ENCODE data around the gene GDPD2.

DNA sequence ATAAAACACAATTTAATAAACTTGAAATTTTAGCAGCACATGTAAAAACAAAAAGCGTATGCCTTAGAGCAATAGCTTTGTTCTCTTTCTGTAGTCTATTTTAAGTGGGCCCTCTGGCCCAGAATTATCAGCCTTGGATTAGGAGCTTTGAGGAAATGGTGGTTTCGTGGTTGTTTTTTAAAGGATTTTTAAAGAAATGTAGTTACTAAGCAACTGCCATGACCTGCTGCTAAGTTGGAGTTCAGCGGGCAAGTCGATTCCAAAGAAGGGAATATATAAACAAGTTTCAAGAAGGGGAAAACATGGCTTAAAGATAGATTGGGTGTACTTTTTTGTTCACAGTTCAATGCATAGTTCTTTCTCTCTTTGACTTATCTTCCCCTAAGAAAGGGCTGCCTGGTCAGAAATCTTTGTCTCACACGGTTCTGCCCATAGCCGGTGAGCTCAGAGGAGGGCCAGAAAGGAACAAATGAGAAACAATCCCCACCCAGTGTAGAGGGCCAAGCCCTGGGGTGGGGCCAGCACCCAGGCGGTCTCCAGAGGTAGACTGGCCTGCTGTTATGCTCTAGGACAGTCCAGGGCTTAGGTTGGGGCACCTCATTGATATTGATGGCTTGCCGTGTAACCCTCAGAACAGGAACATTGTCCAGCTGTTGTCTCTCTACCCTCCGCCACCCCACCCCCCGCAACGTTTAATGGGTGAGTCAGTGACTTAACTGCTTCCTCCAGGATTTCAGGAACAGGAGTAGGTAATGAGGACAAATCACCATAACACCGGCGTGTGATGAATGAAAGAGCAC, 54.0 kb downstream of the GDPD2 start:
- TF ChIP-seq, protein P1, sequence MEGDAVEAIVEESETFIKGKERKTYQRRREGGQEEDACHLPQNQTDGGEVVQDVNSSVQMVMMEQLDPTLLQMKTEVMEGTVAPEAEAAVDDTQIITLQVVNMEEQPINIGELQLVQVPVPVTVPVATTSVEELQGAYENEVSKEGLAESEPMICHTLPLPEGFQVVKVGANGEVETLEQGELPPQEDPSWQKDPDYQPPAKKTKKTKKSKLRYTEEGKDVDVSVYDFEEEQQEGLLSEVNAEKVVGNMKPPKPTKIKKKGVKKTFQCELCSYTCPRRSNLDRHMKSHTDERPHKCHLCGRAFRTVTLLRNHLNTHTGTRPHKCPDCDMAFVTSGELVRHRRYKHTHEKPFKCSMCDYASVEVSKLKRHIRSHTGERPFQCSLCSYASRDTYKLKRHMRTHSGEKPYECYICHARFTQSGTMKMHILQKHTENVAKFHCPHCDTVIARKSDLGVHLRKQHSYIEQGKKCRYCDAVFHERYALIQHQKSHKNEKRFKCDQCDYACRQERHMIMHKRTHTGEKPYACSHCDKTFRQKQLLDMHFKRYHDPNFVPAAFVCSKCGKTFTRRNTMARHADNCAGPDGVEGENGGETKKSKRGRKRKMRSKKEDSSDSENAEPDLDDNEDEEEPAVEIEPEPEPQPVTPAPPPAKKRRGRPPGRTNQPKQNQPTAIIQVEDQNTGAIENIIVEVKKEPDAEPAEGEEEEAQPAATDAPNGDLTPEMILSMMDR (IDR thresholded peaks at IDR 0.05): no peak
- TF ChIP-seq POLR2A (IDR thresholded peaks at IDR 0.05): no peak

All from right lobe of liver (tissue), 4 donors.